ENCODE results near the gene SKIC8.

- TF ChIP-seq CTCF (IDR thresholded peaks at IDR 0.05) (no peak), EP300 (IDR thresholded peaks at IDR 0.05) (no peak), POLR2A (IDR thresholded peaks at IDR 0.05) (no peak)
These were observed 35.5 kb downstream of the SKIC8 start for GRCh38 chr15:78263907-78264303.

Measured in stomach (tissue), 4 donors.